ENCODE results near the gene KCNK6. TPM values are rescaled to one million over a fixed set of nuclear protein-coding genes. Genes with fewer than 3 reads are reported as not detected.

Gene KCNK6
- total and polyA plus RNA-seq, 5 experiments from 2014 or later = 1.1 to 6.8 (median 3.1) TPM

DNA sequence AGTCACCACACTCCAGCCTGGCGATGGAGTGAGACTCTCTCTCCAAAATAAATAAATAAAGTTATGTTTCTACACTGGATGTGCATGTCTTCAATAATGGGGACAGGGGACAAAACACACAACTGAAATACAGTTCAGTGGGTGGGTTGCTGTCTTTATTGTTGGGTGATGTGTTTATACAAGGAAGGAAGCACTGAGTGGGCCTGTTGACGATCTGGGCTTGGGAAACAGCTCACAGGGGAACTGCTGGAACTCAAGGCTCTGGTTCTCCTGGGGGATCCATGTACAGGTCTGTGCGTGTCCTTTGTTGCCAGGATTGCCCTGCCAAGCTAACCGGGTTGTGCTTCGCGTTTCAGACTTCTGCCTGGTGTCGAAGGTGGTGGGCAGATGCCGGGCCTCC, 36.4 kb upstream of the KCNK6 start:
- peaks cover 6 to 22% (median 14%) of the 10 kb centered on the region in 4 donors for H3K4me1 Mint-ChIP-seq
- no peak overlapping the region for H3K4me3 Mint-ChIP-seq
- no peaks in the 10 kb centered on the region for H3K27me3 Mint-ChIP-seq
- POLR2A ChIA-PET = no interaction called here
- peaks cover 0 to 48% (median 14%) of the 10 kb centered on the region in 3 donors for H3K36me3 Mint-ChIP-seq
- ATAC-seq (no peak), DNase-seq (no peak)
- no peaks in the 10 kb centered on the region for H3K9me3 Mint-ChIP-seq
- H3K27ac Mint-ChIP-seq = peak overlapping the region in 2 of 10 donors; percentile 28 to 31

DNA sequence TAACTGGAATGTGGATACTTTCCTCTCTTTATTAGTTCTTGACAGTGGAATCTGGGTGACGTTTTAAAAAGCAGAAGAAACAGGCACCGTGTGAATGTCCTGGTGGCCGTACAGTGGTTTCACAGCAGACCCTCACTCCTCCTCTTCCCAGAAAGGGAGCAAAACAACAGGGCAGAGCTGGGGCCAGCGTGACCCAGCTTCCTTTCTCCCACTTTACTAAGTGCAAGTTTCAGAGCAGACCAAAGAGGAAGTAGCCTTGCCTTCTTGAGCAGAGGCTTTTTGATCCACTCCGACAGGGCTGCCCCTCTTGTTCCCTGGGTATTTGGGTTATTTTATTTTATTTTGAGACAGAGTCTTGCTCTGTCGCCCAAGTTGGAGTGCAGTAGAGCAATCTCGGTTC, 35.2 kb upstream of the KCNK6 start:
- Mint-ChIP-seq H3K9me3 (no peaks in the 10 kb centered on the region), H3K36me3 (peaks cover 0 to 55% (median 14%) of the 10 kb centered on the region in 3 donors), H3K27me3 (no peaks in the 10 kb centered on the region), H3K27ac (no peak overlapping the region), H3K4me3 (no peak overlapping the region), H3K4me1 (peaks cover 6 to 22% (median 14%) of the 10 kb centered on the region in 4 donors)
- POLR2A ChIA-PET = no interaction called here
- ATAC-seq (no peak), DNase-seq (no peak)

DNA sequence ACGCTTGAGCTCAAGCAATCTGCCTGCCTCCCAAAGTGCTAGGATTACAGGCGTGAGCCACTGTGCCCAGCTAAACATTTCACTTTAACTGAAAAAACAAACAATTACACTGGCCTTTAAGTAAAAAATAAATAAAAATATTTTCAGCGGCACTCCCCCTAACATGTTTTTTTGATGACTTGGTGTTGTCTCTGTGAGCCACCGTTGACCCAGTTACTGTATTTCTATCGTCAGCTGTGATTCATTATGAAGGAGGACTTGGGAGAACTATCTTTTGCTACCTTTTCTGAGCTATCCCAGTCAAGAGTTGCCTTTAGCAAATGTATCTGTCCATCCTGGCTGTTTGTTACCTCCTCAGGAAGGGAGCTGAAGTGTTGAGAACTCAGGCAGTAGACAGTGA, 34.1 kb upstream of the KCNK6 start:
- Mint-ChIP-seq H3K4me1 (peaks cover 7 to 22% (median 13%) of the 10 kb centered on the region in 4 donors), H3K9me3 (no peaks in the 10 kb centered on the region), H3K27me3 (no peaks in the 10 kb centered on the region), H3K4me3 (no peak overlapping the region), H3K36me3 (peaks cover 0 to 60% (median 14%) of the 10 kb centered on the region in 3 donors), H3K27ac (peak overlapping the region in 1 of 10 donors; percentile 16)
- POLR2A ChIA-PET = no interaction called here
- DNase-seq = no peak
- no peak for ATAC-seq

DNA sequence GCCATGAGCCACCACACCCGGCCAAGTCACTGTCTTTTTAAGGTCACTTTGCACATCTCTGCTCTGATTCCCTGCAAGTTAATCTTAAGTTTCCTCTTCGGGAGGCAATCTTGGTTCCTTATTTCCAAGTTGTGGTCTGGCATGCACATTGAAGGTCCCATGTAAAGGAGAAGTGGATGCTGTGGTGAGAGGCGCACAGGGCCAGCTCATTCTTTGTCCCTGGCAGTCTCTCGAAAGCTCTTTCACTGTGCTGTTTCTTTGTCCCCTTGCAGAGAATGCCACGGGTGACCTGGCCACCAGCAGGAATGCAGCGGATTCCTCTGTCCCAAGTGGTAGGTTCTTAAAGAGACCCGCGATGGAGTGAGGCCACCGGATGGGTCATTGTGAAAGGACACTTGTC, 32.0 kb upstream of the KCNK6 start:
- no peak for ATAC-seq
- peak in 1 of 10 donors; percentile 52 for DNase-seq
- Mint-ChIP-seq H3K4me1 (peaks cover 0 to 11% (median 2%) of the 10 kb centered on the region in 4 donors), H3K9me3 (no peaks in the 10 kb centered on the region), H3K27me3 (no peaks in the 10 kb centered on the region), H3K36me3 (peaks cover 0 to 74% (median 20%) of the 10 kb centered on the region in 3 donors), H3K4me3 (peak overlapping the region in 1 of 10 donors; percentile 11), H3K27ac (no peak overlapping the region)
- POLR2A ChIA-PET = interaction anchor here (1.5 kb wide), 1 partner anchor 22 kb away, joined by 3 read pairs; no protein-coding TSS in a partner anchor

GRCh38 chr19:38288123-38288855, 31.4 kb upstream of the KCNK6 start:
- Mint-ChIP-seq H3K9me3 (no peaks in the 10 kb centered on the region), H3K4me3 (no peak overlapping the region), H3K27me3 (no peaks in the 10 kb centered on the region), H3K4me1 (peaks cover 0 to 10% (median 1%) of the 10 kb centered on the region in 4 donors), H3K27ac (no peak overlapping the region), H3K36me3 (peaks cover 0 to 80% (median 20%) of the 10 kb centered on the region in 3 donors)
- ATAC-seq (no peak), DNase-seq (peak in 1 of 10 donors; percentile 31)
- POLR2A ChIA-PET = interaction anchor here (1.5 kb wide), 1 partner anchor 23 kb away, joined by 3 read pairs; no protein-coding TSS in a partner anchor

GRCh38 chr19:38289955-38290354, 29.7 kb upstream of the KCNK6 start:
- Mint-ChIP-seq H3K27ac (no peak overlapping the region), H3K36me3 (peaks cover 0 to 71% (median 21%) of the 10 kb centered on the region in 3 donors), H3K4me1 (peaks cover 0 to 4% (median 1%) of the 10 kb centered on the region in 4 donors), H3K4me3 (no peak overlapping the region), H3K27me3 (no peaks in the 10 kb centered on the region), H3K9me3 (no peaks in the 10 kb centered on the region)
- POLR2A ChIA-PET = no interaction called here
- ATAC-seq (no peak), DNase-seq (peak in 1 of 10 donors; percentile 28)

DNA sequence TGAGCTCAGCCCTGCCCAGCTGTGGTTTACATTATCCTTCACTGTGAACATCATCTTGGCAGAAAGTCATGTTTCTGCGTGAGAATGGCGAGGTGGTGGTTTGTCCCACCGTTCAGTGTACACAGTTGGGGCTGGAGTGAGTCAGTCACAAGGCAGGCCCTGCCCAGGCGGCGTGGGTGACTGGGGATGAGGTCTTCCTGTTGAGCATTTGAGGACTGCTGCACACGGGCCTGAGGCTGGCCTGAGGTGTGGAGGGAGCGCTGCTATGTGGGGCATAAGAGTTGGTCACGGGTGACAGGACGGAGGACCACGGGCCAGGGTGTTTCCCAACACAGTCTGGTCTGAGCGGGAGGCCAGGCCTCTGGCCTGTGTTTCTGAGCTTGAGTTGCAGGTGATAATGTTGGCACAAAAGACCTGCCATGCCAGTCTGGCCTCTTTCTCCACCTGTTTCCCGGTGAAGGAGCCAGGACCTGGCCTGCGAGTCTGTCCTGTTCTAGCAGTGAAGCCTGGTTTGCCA, 29.0 kb upstream of the KCNK6 start:
- Mint-ChIP-seq H3K4me1 (peaks cover 0 to 4% (median 1%) of the 10 kb centered on the region in 4 donors), H3K9me3 (no peaks in the 10 kb centered on the region), H3K4me3 (no peak overlapping the region), H3K36me3 (peaks cover 0 to 66% (median 21%) of the 10 kb centered on the region in 3 donors), H3K27me3 (no peaks in the 10 kb centered on the region), H3K27ac (peak overlapping the region in 3 of 10 donors; percentile 41 to 57 (median 43))
- POLR2A ChIA-PET = no interaction called here
- no peak for ATAC-seq
- peak in 1 of 10 donors; percentile 43 for DNase-seq

DNA sequence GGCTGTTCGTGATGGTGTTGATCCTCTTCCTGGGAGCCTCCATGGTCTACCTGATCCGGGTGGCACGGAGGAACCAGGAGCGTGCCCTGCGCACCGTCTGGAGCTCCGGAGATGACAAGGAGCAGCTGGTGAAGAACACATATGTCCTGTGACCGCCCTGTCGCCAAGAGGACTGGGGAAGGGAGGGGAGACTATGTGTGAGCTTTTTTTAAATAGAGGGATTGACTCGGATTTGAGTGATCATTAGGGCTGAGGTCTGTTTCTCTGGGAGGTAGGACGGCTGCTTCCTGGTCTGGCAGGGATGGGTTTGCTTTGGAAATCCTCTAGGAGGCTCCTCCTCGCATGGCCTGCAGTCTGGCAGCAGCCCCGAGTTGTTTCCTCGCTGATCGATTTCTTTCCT, 27.8 kb upstream of the KCNK6 start:
- Mint-ChIP-seq H3K4me1 (peaks cover 0 to 4% (median 1%) of the 10 kb centered on the region in 4 donors), H3K27me3 (no peaks in the 10 kb centered on the region), H3K36me3 (peaks cover 0 to 55% (median 17%) of the 10 kb centered on the region in 3 donors), H3K4me3 (no peak overlapping the region), H3K9me3 (no peaks in the 10 kb centered on the region), H3K27ac (peak overlapping the region in 1 of 10 donors; percentile 53)
- POLR2A ChIA-PET = interaction anchor here (0.5 kb wide), 1 partner anchor 41 kb away, joined by 3 read pairs; no protein-coding TSS in a partner anchor
- no peak for ATAC-seq
- DNase-seq = no peak

DNA sequence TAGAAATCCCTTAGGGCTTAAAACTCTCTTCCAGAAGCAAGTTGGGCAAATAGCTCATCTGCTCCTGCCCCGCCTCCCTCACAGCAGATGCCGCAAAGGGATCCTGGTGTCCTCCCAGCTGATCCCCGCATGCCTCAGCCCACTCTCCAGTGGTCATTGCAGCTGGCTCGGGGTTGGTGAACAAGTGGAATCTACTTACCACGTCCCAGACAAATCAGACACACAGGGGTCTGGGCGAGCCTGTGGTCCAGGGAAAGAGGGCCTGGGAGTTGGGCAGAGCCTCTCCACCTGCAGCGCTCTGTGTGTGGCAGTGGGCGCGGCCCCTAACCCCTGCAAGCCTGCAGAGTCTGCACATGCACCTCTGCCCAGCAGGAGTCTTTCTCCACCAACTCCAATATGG, 26.4 kb upstream of the KCNK6 start:
- Mint-ChIP-seq H3K9me3 (no peaks in the 10 kb centered on the region), H3K4me1 (peaks cover 0 to 2% (median 0%) of the 10 kb centered on the region in 4 donors), H3K4me3 (no peak overlapping the region), H3K27me3 (no peaks in the 10 kb centered on the region), H3K27ac (no peak overlapping the region), H3K36me3 (peaks cover 0 to 44% (median 9%) of the 10 kb centered on the region in 3 donors)
- ATAC-seq = no peak
- POLR2A ChIA-PET = no interaction called here
- DNase-seq = peak in 1 of 10 donors; percentile 19

DNA sequence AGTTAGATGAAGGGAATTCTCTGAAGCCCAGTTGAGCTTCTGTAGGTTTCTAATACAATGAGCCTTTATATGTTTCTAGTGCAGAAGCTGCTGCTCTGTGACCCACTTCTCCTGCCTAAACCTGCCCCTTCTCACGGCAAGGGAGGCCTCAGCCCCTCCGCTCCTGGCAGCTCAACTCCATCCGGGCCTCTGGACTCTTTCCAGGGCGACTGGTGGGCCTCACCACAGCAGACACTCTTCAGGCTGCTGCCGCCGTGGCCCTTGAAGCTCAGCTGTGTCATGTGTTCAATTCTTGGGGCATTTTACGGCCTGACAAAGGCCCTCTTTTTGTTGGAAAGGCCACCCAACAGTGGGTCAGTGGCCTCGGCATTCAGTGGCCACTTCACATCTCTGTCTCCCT, 25.6 kb upstream of the KCNK6 start:
- H3K4me1 Mint-ChIP-seq = peaks cover 0 to 2% (median 0%) of the 10 kb centered on the region in 4 donors
- H3K36me3 Mint-ChIP-seq = peaks cover 0 to 38% (median 9%) of the 10 kb centered on the region in 3 donors
- ATAC-seq = no peak
- H3K9me3 Mint-ChIP-seq = no peaks in the 10 kb centered on the region
- H3K27ac Mint-ChIP-seq = peak overlapping the region in 1 of 10 donors; percentile 52
- DNase-seq = peak in 1 of 10 donors; percentile 19
- H3K4me3 Mint-ChIP-seq = no peak overlapping the region
- POLR2A ChIA-PET = no interaction called here
- H3K27me3 Mint-ChIP-seq = no peaks in the 10 kb centered on the region

DNA sequence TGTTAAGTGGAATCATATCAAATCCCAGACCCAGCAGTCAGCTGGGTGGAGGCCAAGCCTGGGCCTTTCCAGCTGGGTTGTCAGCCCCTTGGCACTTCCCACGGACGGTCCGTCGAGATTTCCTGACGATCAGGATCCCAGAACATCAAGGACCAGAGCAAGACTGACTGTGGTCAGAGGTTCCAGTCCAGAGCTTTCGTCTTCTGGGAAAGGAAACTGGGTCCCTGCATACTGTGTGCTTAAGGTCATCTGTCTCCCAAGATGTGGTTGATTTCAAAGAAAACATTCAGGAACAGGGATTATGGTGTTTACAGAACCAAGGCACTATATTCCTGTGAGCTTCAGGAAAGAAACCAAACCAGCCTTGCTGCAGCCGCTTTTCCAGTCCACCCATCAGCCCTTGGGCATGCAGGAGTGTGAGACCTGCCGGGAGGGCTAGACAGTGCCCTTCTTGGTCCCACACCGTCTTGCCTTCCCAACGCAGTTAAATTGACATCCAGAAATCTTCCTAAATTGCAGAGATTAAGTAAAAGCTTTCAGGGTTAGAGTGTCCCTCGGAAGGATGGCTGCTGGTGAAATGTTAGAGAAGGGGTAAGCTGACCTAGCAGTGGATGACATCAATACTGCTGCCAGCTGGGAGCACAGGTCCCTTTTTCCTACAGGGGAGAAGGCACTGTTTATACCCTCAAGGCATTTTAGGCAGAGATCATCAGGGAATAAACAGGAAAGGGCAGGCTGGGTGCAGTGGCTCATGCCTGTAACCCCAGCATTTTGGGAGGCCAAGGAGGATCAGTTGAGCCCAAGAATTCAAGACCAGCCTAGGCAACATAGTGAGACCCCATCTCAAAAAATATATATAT, 20.6 kb upstream of the KCNK6 start:
- H3K36me3 Mint-ChIP-seq = peaks cover 0 to 2% (median 0%) of the 10 kb centered on the region in 3 donors
- H3K27ac Mint-ChIP-seq = peak overlapping the region in 1 of 10 donors; percentile 37

GRCh38 chr19:38303517-38304351, 15.9 kb upstream of the KCNK6 start, which contains the start of gene C19orf33:
Gene C19orf33 (plus strand): TSS chr19:38304251. CDS start chr19:38304262, 11 bp downstream.
- no peak for ATAC-seq
- peaks cover 0 to 23% (median 2%) of the 10 kb centered on the region in 3 donors for H3K36me3 Mint-ChIP-seq
- POLR2A ChIA-PET = interaction anchor here (1.0 kb wide), 1 partner anchor 38 kb away, joined by 4 read pairs; no protein-coding TSS in a partner anchor
- no peak for DNase-seq
- H3K4me1 Mint-ChIP-seq = peaks cover 0 to 3% (median under 1%) of the 10 kb centered on the region in 4 donors
- H3K27ac Mint-ChIP-seq = peak within 1 kb of the TSS in 1 of 10 donors; percentile 11
- H3K4me3 Mint-ChIP-seq = no peak within 1 kb of the TSS
- H3K9me3 Mint-ChIP-seq = no peaks in the 10 kb centered on the region
- H3K27me3 Mint-ChIP-seq = no peaks in the 10 kb centered on the region

More for the DNA sequence above, 20.6 kb upstream of the KCNK6 start:
- ATAC-seq (no peak), DNase-seq (peak in 1 of 10 donors; percentile 36)
- no peaks in the 10 kb centered on the region for H3K27me3 Mint-ChIP-seq
- no peak overlapping the region for H3K4me3 Mint-ChIP-seq
- peaks cover 0 to 3% (median 0%) of the 10 kb centered on the region in 4 donors for H3K4me1 Mint-ChIP-seq
- no peaks in the 10 kb centered on the region for H3K9me3 Mint-ChIP-seq
- POLR2A ChIA-PET = no interaction called here

All from naive thymus-derived CD8-positive, alpha-beta T cell (primary cell).